Heart right ventricle (tissue), 16 donors: ENCODE data around the gene OMG. TPM values are rescaled to one million over a fixed set of nuclear protein-coding genes. Genes with fewer than 3 reads are reported as not detected.
"Not testable (repeated sequence)": the region's sequence is repeated elsewhere in the genome, so short reads cannot be mapped to it uniquely, and the experiment has no call there.

Source experiments
- ATAC-seq, 8 donors: fragments of 200-7000 bp; cut with Tn5 transposase; one replicate each; pipeline ENCODE4 v1.9.1; 2020; ENCODE audit warnings: mild to moderate bottlenecking in 8 of 8, moderate library complexity in 8 of 8, moderate number of reproducible peaks in 1 of 8
- DNase-seq, 2 donors: peaks; one replicate each; pipeline ENCODE4 v3.0.0-alpha.2; 2020
- H3K27ac ChIP-seq, 10 donors: fragments of 200-600 bp; sonication (generic) in 2 of 10; one replicate each; pipeline versions ENCODE4 v1.5.0 to v1.8.0; 2020 to 2022; ENCODE audit warnings: mild to moderate bottlenecking in 3 of 10
- H3K27me3 ChIP-seq, 7 donors: fragments of 200-600 bp; one replicate each; pipeline ENCODE4 v1.8.0; 2021 to 2022; ENCODE audit warnings: mild to moderate bottlenecking in 2 of 7
- H3K36me3 ChIP-seq, 9 donors: fragments of 200-600 bp; sonication (generic) in 1 of 9; one replicate each; pipeline versions ENCODE4 v1.5.0 to v1.8.0; 2020 to 2022; ENCODE audit warnings: mild to moderate bottlenecking in 2 of 9
- H3K4me1 ChIP-seq, 9 donors: fragments of 200-600 bp; sonication (generic) in 1 of 9; one replicate each; pipeline versions ENCODE4 v1.5.0 to v1.8.0; 2020 to 2022; ENCODE audit warnings: mild to moderate bottlenecking in 4 of 9
- H3K4me3 ChIP-seq, 10 donors: fragments of 200-600 bp; sonication (generic) in 2 of 10; one replicate each; pipeline versions ENCODE4 v1.5.0 to v1.8.0; 2020 to 2022; ENCODE audit warnings: mild to moderate bottlenecking in 7 of 10, moderate library complexity in 2 of 10
- H3K9me3 ChIP-seq, 11 donors: fragments of 200-600 bp in 10 of 11; sonication (generic) in 2 of 11; one replicate each; pipeline versions ENCODE4 v1.5.0 to v1.8.0; 2013 to 2022; ENCODE audit warnings: mild to moderate bottlenecking in 2 of 11, control low read depth in 1 of 11, moderate library complexity in 1 of 11
- CTCF ChIP-seq, 9 donors: fragments of 200-600 bp; sonication (generic) in 2 of 9; IDR thresholded peaks; one replicate each; pipeline versions ENCODE4 v1.5.0 to v1.8.0; 2021 to 2022; ENCODE audit warnings: antibody characterized with exemption in 9 of 9, mild to moderate bottlenecking in 5 of 9, moderate library complexity in 1 of 9
- WGBS, 2 donors: extraction: QIAGEN DNeasy Blood & Tissue Kit; methylation state at CpG; one replicate each; pipeline ENCODE4 v1.1.7; 2013; ENCODE audit warnings: inconsistent platforms in 1 of 2; 5-methylcytosine and 5-hydroxymethylcytosine counted together
- intact Hi-C, 10 donors: fragments of 100-400 bp; cut with DNase I; formaldehyde crosslinking; loops; one replicate each; pipeline versions ENCODE4 v1.11.1 to v1.14.2; 2022
- polyA plus RNA-seq, 2 donors: library from polyadenylated mRNA; stranded (reverse); fragments of 200-250 nt; gene quantifications; one replicate each; pipeline ENCODE4 v1.2.3, GENCODE V29; 2013
- total RNA-seq, 10 donors: library from RNA; stranded (reverse); fragmentation: NEBNext Ultra II Directional in 3 of 10; extraction: Animal tissue kit (Norgen Biotek cat#: 25700) in 3 of 10; gene quantifications; one replicate each; pipeline versions ENCODE4 v1.2.1 to v1.2.4, GENCODE V29; 2021 to 2023
- donor health status: Arrhythmogenic right ventricular cardiomyopathy.
- donor health status: ischemic (EF 13 %, LVEDD 7.1; RV severe dilation, severe dysfunction).
- donor health status: healthy with polysubstance abuse.
- donor health status: DM: no; HTN: yes; CAD: no.
- donor health status: DM: no; HTN: no; CAD: no.
- donor health status: ischemic (EF 25% LVEDD 6.9; RV normal size, moderate dysfunction).
- donor health status: ischemic (EF 25% LVEDD 5.7; RV mildly dilated, moderate dysfunction).
- donor health status: healthy.
- donor health status: DM: yes; HTN: yes; CAD: no.
- donor health status: Ischemic cardiomyopathy.
- donor health status: ischemic (EF 35%, LVEDD 5.7; RV mildly dilated, moderate dysfunction).
- donor health status: nonischemic (EF 11% LVEDD 7.7; RV severe dilation, severe dysfunction).
- donor health status: DM: yes; HTN: yes; CAD: no.
- donor health status: PGD.
- donor health status: ischemic (EF 29% LVEDD 5.4; RV normal size, mild dysfunction).
- donor health status: nonischemic (EF 23%, LVEDD 6.1; RV moderate dilation, normal function).

The OMG gene
- total and polyA plus RNA-seq, 12 donors, result 0.07 to 0.77 (median 0.36) TPM; not detected in 7

- WGBS, 2 donors, result 99 to 100% methylated on average over 2 of the region's 2 CpGs
- Histone ChIP-seq H3K4me1 (peaks cover 8 to 44% (median 34%) of the 10 kb centered on the region in 9 donors), H3K4me3 (no peak overlapping the region), H3K27ac (peak overlapping the region in 5 of 10 donors; percentile 3 to 65 (median 47)), H3K36me3 (peaks cover 0 to 83% (median 10%) of the 10 kb centered on the region in 9 donors), H3K27me3 (no peaks in the 10 kb centered on the region), H3K9me3 (no peaks in the 10 kb centered on the region)
- DNase-seq (no peak), ATAC-seq (no peak)
- intact Hi-C loops, result no loop called here
- no peak for TF ChIP-seq CTCF (IDR thresholded peaks at IDR 0.05)
These were observed 27.9 kb downstream of the OMG start for GRCh38 chr17:31269036-31269577.

GRCh38 chr17:31266042-31266441, 31.0 kb downstream of the OMG start:
- peaks cover 0 to 93% (median 22%) of the 10 kb centered on the region in 9 donors for H3K36me3 ChIP-seq
- no peak overlapping the region for H3K27ac ChIP-seq
- 89 to 94% methylated on average over 2 of the region's 2 CpGs for WGBS, 2 donors
- DNase-seq, result no peak
- no peak overlapping the region for H3K4me3 ChIP-seq
- H3K27me3 ChIP-seq, result no peaks in the 10 kb centered on the region
- intact Hi-C loops, result no loop called here
- H3K9me3 ChIP-seq, result no peaks in the 10 kb centered on the region
- H3K4me1 ChIP-seq, result peaks cover 0 to 27% (median 19%) of the 10 kb centered on the region in 9 donors
- ATAC-seq, result no peak
- TF ChIP-seq CTCF (IDR thresholded peaks at IDR 0.05), result peak in 3 of 9 donors; percentile 5 to 35 (median 17)

GRCh38 chr17:31262923-31263322, 34.1 kb downstream of the OMG start:
- H3K4me3 ChIP-seq, H3K27me3 ChIP-seq, H3K27ac ChIP-seq, ATAC-seq, H3K9me3 ChIP-seq, DNase-seq, H3K4me1 ChIP-seq, intact Hi-C loops: not testable (repeated sequence)
- 95 to 98% methylated on average over 1 of the region's 1 CpG for WGBS, 2 donors
- H3K36me3 ChIP-seq, result peaks cover 0 to 94% (median 36%) of the 10 kb centered on the region in 9 donors

- DNase-seq (no peak), ATAC-seq (no peak)
- Histone ChIP-seq H3K4me1 (peaks cover 0 to 7% (median 0%) of the 10 kb centered on the region in 9 donors), H3K27me3 (no peaks in the 10 kb centered on the region), H3K36me3 (peaks cover 0 to 84% (median 31%) of the 10 kb centered on the region in 9 donors), H3K9me3 (no peaks in the 10 kb centered on the region), H3K4me3 (no peak overlapping the region), H3K27ac (no peak overlapping the region)
- 48 to 65% methylated on average over 1 of the region's 1 CpG for WGBS, 2 donors
- no peak for TF ChIP-seq CTCF (IDR thresholded peaks at IDR 0.05)
- intact Hi-C loops, result no loop called here
These were observed 35.4 kb downstream of the OMG start for GRCh38 chr17:31261601-31262000.

GRCh38 chr17:31260151-31260550, 36.9 kb downstream of the OMG start:
- Histone ChIP-seq H3K27me3 (no peaks in the 10 kb centered on the region), H3K4me1 (peaks cover 0 to 8% (median 0%) of the 10 kb centered on the region in 9 donors), H3K9me3 (no peaks in the 10 kb centered on the region), H3K36me3 (peaks cover 0 to 71% (median 26%) of the 10 kb centered on the region in 9 donors), H3K4me3 (no peak overlapping the region), H3K27ac (no peak overlapping the region)
- ATAC-seq (no peak), DNase-seq (no peak)
- 93 to 97% methylated on average over 3 of the region's 3 CpGs for WGBS, 2 donors
- intact Hi-C loops, result no loop called here
- TF ChIP-seq CTCF (IDR thresholded peaks at IDR 0.05), result no peak
